Measurements from ENCODE around the gene FOXRED2. TPM values are rescaled to one million over a fixed set of nuclear protein-coding genes. Genes with fewer than 3 reads are reported as not detected.

The FOXRED2 gene
- total and polyA plus RNA-seq, 2 of the 8 experiments (the other 6 are each of a cell fraction or from before 2014, with no cell fraction given), result 11.5 to 27.8 TPM

DNA sequence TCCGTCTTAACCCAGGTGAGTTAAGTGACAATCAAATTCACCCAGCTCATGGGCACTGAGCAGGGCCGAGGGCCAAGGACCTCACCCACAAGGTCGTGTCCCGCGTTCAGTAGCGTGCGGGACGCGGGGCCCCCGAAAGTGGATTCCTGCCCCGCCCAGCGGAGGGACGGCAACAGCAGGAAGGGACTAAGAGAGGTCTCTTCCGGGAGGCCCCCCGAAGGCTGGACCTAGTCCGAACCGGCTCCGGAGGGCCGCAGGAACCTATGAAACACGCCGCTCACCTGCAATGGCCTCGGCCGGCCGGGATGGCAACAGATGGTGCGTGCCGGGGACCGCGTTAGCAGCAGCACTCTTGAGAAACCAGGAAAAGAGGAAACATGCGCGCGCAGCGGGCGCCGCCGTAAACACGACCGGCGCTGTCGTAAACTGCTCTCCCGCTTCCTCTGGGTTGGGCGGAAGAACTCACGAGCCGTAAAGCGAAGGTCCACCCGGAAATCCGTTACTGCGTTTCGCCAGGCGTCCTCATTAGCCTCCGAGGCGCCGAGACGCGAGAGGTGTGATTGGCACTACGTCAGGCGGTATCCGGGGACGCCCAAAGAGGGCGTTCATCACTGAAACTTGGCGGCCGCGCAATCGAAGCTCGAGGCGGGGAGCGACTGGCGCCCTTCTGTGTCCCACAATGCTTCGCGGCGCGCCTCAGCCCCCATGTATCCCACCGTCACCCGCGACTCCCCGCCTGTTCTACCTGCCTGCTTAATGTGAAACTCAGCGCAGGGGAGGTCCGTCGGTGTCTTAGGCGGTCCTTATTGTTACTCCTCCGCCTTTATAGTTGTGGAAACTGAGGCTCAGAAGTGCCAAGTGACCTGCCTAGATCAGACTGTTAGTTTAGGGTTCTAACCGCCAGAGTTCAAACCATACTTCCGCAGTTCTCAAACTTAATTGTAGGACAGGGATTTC, 22.2 kb upstream of the FOXRED2 start, which contains the start of gene EIF3D (continued):
- TF ChIP-seq, protein P1, sequence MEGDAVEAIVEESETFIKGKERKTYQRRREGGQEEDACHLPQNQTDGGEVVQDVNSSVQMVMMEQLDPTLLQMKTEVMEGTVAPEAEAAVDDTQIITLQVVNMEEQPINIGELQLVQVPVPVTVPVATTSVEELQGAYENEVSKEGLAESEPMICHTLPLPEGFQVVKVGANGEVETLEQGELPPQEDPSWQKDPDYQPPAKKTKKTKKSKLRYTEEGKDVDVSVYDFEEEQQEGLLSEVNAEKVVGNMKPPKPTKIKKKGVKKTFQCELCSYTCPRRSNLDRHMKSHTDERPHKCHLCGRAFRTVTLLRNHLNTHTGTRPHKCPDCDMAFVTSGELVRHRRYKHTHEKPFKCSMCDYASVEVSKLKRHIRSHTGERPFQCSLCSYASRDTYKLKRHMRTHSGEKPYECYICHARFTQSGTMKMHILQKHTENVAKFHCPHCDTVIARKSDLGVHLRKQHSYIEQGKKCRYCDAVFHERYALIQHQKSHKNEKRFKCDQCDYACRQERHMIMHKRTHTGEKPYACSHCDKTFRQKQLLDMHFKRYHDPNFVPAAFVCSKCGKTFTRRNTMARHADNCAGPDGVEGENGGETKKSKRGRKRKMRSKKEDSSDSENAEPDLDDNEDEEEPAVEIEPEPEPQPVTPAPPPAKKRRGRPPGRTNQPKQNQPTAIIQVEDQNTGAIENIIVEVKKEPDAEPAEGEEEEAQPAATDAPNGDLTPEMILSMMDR (IDR thresholded peaks at IDR 0.05; ENCODE audit: control extremely low read depth in 1 of 3, insufficient read depth in 1 of 3, low read depth in 1 of 3, low read length in 3 of 3), result 0 out of 4 replicates have a peak, but pooled peaks of 1 of the 3 experiments have one; percentile 4
